Measurements from ENCODE around the gene HCN3.

Gene HCN3

DNA sequence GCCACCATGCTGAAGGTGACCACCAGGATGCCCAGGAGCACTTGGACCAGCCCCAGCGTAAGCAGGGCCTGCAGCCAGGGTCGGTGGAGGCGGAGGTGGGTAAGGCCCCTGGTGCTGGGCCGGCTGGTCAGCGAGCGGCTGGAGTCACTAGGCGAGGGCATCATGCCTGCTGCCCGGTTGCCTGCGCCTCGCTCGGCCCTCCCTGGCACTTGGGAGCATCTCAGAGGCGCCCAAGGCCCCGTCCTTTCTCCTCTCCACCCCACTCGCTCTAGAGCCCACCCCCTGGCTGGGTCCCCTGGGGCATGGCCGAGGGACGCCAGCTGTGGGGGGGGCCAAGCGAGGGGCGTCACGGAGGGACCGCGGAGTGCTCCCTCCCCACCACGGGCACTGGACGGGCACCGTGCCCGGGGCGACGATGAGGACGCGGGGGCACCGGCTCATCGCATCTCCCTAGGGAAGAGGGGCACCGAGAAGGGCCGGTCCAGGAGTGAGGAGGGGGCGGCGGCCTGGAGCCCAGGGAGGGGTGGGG is 22.5 kb upstream of the HCN3 start:
- DNase-seq, result no peak

DNA sequence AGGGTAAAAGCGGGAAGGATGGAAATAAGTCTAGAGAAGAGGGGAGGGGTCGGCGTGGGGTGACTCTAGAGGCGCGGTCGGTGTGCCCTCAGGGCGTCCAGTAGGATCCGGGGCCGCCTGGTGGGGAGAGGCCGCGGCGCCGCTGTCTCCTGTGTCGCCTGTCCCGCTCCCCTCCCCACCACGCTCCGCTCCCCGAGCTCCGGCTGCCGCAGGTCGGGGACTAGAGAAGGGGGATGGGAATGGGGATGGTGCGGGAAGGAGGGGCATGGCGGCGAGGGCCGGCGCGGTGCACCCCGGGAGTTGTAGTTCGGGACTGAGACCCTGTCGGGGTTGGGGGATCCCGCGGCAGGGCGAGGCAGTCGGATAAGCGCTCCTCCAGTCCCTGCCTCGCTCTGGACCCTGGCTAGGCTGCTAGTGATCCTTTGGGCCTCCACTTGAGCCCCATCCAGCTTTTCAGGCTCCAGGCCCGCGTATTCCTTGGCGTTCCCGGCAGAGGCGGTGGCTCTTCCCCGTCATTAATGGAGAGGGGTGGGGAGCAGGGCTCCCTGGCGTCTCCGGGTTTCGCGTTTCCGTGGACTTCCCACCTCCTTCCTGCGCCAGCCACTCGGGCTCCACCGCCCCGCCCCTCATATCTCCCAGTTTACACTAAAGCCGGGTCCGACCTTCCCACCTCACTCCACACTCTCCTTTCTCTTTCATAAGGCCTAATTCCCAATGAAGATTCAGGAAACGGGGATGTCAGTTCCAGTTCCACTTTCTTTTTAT is 21.8 kb upstream of the HCN3 start, which contains the start of gene ENTREP3:
Gene ENTREP3 (minus strand): TSS at position 241 of the 765 bp plus-strand sequence. CDS start 606 bp downstream, outside the sequence.
- DNase-seq, result peak; percentile 72

DNA sequence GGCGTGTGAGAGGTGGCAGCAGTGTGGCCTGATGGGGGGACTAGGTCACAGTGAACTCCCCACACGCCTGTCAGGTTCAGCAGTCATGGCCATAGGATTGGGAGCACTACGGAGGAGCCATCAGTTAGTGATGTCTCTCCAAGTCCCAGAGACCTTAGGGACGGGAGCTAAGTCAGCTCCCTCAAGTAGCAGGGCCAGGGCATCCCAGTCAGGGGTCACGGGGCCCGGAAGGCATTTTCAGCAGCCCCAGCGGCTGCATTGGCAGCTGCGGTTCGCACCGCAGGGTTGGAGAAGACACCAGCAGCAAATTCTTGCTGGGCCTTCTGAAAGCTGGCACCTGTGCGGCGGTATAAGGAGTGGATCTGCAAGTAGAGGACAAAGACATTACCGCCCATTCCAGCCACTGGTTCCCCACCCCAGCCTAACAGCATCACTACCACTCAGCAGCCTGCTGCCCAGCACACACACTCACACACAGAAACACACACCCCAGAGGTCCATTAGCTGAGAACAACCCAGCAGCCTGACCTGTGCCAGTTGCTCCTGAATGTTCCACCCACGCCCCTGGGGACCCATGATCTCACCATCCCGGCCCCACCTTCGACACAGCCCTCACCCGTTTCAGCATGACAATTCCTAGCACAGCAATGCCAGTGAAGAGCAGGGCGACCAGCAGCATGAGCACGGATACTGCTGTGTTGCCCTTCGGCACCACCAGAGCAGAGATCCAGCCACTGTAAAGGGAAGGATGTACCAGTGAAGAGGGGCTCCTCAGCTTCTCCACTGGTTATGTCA is 21.0 kb upstream of the HCN3 start:
- no peak for DNase-seq

DNA sequence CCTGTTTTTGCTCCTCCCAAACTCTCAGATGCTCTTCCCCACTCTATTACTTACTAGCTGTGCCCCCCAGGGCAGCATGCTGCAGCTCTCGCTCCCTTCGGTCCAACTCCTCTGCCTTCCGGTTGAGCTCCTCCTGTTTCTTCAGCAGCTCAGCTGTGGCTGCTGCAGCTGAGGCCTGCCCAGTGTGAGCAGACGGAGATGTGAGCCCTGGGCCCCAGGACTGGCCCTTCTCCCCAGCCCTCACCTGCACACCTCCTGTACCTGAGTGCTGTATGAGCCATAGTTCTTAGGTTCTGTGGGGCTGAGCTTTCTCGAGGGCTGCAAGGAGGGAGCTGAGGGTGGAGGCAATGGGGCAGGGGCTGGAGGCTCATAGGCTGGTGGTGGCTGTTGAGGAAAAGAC is 17.0 kb upstream of the HCN3 start:
- no peak for DNase-seq

DNA sequence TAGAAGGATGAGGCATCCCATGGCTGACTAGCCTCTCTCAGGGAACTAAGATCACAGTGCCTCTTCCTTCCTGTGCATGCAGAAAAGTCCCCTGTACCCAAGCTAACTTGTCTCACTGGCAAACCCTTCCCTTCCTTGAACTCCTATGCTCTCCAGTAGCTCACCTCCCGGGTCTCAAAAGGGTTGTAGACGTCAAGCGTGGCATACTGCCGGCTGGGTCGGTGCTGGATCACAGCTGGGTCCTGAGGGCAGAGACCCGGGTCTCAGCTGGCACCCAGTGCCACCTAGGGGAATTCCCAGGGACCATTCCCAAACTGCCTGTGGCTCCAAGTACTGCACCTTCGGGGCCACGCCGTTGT is 15.8 kb upstream of the HCN3 start:
- DNase-seq, result no peak

DNA sequence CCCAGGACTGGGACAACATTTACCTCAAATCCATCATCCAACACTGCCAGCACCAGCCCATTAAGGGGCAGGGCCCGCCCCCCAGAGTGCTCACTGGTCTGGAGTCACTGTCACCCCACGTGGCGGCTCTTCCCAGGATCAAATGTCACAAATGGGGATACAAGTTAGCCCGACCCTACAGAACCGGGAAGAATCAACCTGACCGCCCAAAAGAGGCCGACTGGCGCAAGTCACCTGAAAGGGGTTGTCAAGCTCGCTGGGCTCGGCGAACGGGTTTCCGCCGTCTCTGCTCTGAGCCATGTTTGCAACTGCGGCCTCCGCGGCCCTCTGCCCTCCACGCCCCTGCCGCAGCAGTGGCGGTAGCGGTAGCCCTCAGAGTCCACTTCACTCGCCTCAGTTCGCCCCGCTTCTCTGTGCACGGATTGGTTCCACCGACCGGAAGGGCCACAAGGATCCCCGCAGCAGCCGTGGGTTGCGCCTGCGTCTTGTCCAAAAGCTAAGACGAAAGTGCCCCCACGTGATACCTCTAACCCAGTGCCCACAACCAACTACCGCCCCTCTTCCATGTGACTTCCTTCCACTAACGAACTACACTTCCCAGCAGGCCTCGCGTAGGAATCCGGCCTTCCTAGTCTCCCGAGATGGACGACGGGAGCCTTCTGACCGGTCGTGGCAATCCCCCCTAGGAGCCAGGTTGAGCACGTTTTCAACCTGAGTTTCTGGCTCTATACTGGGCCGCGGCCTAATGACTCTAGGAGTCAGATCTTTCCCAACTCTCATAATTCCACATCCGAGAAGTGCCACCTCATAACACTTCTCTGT is 15.2 kb upstream of the HCN3 start, which contains the start of gene SCAMP3:
Gene SCAMP3 (minus strand): TSS at position 509 of the 822 bp plus-strand sequence. CDS start 209 bp downstream, at position 300.
- peak; percentile 97 for DNase-seq

DNA sequence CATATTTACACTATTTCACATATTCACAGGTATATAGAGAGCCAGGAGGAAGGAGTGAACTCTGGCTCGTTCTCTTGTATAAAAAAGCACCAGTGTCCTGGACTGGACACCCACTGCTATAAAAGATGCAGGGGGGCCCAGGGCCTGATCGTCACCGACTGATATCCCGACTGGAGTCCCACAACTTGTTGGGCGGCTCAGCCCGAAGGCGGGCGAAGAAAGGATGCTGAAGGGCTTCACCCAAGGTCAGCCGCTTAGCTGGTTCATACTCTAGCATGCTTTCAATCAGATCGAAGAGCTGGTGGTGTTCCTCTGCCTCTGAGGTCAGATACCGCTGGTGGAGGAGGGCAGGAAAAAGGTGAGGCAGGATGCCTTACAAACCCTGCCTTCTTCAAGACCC is 14.2 kb upstream of the HCN3 start:
- DNase-seq, result no peak

DNA sequence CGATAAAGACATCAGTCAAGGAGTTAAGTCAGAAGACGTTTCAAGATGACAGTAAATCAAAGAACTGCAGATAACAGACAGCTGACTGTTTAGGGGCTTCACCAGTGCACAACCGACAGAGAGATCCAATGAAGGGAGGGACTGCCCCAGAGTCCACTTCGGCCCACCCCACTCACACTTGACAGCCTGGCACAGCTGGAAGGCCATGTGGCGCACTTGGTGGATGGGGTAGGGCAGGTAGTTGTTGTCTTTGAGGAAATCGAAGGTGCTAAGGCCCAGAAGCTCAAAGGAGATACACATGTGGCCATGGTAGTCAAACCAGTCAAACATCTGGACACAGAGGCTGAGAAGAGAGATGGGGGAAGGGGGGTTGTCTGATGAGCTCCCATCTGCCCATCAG is 10.7 kb upstream of the HCN3 start:
- no peak for DNase-seq

DNA sequence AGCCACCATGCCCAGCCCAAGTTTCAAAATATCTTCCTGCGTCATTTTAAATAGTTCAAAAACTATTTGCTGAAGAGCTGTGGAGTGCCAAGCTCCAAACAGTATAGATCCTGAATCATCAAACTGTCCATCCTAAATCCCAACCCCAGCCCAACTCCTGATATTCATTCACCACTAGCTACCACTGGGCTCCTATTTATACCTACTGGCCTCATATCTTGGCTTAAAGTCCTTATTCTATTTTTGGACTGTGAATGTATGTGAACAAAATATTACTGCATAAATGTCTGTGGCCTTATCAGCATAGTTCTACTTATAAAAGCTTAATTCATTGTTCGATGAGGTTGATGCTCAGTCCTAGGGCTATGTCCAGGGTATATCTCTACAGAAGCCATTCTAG is 9.9 kb upstream of the HCN3 start:
- DNase-seq, result no peak

DNA sequence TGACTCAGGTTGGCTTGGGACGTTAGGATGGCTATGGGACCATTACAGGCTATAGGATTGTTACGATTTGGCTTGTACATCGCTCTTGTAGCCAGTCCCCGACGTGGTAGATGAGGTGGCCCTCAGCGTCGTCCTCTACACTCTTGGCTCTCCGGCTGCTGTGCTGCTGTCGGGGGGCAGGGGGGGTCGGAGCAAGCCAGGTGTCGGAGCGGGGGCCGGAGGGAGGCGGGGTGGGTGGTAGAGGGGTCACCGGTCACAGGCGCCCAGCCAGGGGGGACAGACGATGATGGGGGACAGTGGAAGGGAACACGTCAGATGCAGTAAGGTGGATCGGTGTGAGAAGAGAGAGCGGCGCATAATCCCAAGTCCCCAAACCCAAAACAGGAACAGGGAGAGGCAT is 8.6 kb upstream of the HCN3 start:
- no peak for DNase-seq

DNA sequence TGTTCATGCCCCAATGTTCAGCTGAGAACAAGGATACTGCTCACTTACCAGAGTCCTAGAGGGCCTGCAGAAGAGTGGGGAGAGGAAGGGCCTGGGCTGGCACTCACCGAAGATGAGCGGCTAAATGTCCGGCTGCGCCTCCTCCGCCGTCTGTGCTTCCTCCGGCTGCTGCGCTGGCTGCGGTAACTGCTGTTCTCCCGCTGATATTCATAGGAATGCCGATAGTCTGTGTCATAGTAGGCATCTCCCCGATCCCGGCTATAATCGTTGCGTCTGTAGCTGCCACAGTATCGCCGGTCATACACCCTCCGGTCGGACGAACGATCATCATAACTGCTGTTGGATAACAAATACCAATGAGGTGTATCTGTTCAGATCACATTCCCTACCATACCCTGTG is 7.9 kb upstream of the HCN3 start:
- no peak for DNase-seq

DNA sequence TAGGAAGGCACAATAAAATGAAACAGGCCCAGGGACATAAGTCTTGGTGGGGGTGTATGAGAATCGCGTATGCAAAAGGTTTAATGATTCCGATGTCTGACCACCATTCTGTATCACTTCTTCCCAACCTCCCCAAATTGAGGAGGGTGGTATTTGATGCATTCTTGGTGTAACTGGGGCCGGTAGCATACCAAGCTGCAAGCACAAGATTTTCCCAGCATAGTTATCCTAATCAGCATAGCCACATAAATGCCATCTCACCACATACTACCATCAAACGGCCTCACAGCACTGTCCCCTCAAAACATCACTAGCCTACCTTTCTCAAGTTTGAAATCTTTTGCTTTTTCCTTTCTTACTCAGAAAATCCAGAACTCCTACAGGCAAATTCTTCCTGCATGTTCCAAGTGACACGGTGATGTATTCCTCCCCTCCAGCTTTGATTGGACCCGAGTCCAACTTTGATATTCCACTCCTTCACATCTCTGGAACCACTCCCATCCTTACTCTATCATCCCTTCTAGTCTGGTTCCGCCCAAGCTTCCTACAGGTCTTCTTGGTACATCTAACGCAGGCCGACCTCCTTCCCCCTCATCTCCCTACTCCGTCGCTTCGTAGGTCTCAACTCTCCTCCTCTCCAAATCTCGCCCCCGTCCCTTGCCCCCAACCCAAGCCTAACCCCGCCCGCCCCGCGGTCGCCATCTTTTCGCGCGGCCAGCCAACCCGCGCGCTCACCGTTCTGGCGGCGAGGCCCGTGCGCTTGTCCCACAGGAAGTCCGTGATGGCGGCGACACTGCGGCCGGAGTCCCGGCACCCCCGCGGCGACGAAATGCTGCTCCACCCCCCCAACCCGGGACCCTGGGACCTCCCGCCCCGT is 4.6 kb upstream of the HCN3 start:
- peak; percentile 65 for DNase-seq

DNA sequence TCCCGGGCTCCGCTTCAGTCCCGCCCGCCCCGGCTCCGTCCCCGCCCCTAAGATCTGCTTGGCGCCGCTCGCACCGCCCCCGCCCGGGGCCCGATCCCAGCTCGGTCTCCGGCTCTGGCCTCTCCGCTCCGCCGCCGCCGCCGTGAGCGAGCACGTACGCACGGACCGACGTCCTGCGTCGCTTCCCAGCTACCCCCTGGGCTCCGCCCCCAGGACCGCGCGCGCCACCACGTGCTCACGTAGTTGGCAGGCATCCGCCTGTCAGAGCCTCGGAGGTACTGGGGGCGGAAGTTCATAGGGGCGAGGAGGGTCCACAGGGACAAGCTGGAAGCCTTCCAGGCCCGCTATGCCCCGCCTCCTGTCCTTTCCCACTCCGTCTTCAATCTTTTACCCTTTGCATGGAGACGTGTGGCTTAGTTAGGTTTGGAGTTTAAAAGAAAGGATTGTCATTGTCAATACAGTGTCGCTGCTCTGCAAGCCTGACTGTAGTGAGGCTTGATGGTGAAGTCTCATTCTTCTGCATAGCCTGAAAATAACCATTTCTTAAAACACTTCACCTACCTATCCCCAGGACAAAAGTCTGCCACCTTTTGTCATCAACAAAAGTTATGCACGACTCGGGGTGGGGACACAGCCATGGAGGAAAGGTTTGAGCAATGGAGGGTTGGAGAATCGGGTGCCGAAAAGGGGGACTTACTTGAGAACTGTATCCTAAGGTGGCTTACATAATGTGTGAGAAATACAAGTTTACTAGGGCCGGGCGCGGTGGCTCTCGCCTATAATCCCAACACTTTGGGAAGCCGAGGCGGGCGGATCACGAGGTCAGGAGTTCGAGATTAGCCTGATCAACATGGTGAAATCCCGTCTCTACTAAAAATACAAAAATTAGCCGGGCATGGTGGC is 3.7 kb upstream of the HCN3 start, which contains the start of gene CLK2:
Gene CLK2 (minus strand): TSS at position 162 of the 903 bp plus-strand sequence. CDS start 2,527 bp downstream, outside the sequence.
- peak; percentile 95 for DNase-seq

DNA sequence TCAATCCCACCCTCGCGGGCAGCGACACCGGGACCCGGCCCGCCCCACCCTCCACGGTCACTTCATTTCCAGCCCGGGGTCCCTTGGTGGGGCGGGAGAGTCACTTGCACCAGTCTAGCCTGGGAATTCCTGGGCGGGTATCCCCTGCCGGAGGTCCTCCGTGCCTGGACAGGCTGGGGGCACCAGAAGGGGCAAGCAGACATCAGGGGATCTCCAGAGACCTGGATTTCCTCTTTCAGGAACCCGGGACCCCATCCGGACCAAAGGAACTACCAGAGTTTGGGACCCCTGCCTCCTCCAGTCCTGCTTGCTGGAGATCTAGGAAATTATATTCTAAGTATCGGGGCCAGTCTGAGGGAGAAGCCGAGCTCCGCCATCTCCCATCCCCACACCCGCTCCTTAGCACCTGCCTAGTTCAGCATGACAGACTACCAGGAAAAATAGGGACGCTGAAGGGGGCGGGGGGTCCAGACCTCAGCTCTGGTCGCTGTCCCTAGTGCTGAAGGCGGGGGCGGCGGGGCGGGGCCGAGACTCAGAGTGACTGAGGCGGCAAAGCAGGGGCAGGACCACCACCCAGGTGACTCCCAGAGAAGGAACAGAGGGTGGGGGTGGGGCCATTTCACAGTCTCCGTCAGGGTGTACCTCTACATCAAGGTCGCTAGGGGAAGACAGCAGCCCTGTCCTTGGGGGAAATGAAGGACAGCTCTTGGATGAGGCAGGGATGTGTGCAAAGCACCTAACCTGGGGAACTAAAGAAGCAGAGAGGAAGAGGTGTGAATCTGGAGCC is 832 bp downstream of the HCN3 start:
- DNase-seq, result peak; percentile 59

DNA sequence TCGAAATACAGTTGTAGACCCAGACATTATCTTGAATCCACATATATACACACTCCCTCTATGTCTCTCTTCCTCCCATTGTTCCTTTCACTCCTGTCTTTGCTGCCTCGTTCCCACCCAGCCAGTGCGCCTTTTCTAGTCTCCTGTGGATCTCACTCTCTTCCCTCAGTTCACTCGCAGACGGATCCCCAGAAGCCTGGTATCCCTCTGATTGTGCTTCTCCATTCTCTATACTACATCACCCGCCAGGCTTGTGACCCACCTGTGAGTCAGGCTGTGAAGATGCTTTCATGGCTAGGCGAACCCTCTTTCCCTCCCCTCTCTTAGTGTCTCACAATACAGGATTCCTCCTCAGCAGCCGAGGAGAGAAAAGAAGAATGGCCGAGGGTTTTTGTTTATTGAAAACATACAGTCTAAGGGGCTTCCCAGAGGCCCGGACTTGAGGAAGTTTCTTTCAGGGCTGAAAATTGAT is 1.5 kb downstream of the HCN3 start:
- DNase-seq, result no peak

DNA sequence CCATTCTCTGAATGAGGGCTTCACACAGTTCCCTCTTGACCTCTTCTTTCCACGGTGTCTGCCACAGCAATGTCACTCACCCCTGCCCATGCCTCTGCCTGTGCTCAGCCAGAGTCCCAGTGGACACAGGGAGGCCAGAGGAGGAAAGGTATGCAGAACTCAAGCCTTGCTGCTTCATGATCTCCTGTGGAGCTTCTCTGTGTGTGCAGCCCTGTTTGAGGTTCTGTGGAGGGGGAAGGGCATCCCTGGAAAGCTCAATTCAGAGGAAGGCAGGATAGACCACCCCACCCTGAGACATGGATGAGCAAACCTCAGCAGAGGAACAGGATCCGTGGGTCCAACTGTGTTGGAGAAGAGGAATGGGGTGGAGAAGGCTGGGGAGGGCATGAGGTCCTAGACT is 2.0 kb downstream of the HCN3 start:
- no peak for DNase-seq

DNA sequence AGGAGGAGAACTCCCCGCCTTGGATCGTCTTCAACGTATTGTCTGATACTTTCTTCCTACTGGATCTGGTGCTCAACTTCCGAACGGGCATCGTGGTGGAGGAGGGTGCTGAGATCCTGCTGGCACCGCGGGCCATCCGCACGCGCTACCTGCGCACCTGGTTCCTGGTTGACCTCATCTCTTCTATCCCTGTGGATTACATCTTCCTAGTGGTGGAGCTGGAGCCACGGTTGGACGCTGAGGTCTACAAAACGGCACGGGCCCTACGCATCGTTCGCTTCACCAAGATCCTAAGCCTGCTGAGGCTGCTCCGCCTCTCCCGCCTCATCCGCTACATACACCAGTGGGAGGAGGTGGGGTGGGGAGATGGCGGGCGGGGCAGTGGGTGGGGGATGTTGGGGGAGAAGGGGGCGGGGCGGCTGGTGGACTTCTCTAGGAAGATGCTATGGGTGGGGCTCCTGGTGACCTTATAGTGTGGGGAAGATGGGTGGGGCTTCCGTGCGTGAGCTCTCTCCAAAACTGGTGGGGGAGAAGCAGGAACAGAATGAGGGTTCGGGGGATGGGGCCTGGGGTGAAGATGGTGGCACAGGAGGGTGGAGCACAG is 5.3 kb downstream of the HCN3 start:
- no peak for DNase-seq

DNA sequence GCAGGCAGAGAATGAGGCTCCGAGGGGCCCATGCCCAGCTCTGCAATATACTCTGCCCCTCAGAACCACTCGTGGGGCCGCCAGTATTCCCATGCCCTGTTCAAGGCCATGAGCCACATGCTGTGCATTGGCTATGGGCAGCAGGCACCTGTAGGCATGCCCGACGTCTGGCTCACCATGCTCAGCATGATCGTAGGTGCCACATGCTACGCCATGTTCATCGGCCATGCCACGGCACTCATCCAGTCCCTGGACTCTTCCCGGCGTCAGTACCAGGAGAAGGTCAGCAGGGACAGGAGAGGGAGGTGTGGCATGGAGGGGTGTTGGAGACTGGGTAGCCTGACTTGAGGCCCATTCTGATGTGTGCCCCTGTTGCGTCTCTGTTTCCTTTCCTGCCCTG is 7.2 kb downstream of the HCN3 start:
- DNase-seq, result no peak

DNA sequence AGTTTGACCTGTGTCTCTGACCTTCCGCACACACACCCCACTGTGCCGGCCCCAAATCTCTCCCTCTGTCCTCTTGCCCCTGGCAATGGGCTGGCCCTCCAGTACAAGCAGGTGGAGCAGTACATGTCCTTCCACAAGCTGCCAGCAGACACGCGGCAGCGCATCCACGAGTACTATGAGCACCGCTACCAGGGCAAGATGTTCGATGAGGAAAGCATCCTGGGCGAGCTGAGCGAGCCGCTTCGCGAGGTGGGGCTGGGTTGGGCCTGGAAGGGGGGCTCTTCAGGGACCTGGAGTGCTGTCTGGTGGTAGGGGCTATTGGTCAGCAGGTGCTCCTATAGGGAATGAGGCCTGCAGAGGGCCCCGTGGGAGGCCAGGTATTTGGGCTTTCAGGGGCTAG is 7.8 kb downstream of the HCN3 start:
- DNase-seq, result no peak

Data from NCI-H2029 (cell line).